HG03439 (cell line): ENCODE measurements around the gene LPAR1.
"Not testable (repeated sequence)": the region's sequence is repeated elsewhere in the genome, so short reads cannot be mapped to it uniquely, and the experiment has no call there.

Experiments
- ATAC-seq: cut with Tn5 transposase; IDR thresholded peaks from one replicate; pipeline ENCODE4 v1.9.1; 2021; ENCODE audit warnings: mild to moderate bottlenecking, moderate library complexity; ENCODE audit not compliant: unreplicated experiment

Gene LPAR1, protein sequence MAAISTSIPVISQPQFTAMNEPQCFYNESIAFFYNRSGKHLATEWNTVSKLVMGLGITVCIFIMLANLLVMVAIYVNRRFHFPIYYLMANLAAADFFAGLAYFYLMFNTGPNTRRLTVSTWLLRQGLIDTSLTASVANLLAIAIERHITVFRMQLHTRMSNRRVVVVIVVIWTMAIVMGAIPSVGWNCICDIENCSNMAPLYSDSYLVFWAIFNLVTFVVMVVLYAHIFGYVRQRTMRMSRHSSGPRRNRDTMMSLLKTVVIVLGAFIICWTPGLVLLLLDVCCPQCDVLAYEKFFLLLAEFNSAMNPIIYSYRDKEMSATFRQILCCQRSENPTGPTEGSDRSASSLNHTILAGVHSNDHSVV

DNA sequence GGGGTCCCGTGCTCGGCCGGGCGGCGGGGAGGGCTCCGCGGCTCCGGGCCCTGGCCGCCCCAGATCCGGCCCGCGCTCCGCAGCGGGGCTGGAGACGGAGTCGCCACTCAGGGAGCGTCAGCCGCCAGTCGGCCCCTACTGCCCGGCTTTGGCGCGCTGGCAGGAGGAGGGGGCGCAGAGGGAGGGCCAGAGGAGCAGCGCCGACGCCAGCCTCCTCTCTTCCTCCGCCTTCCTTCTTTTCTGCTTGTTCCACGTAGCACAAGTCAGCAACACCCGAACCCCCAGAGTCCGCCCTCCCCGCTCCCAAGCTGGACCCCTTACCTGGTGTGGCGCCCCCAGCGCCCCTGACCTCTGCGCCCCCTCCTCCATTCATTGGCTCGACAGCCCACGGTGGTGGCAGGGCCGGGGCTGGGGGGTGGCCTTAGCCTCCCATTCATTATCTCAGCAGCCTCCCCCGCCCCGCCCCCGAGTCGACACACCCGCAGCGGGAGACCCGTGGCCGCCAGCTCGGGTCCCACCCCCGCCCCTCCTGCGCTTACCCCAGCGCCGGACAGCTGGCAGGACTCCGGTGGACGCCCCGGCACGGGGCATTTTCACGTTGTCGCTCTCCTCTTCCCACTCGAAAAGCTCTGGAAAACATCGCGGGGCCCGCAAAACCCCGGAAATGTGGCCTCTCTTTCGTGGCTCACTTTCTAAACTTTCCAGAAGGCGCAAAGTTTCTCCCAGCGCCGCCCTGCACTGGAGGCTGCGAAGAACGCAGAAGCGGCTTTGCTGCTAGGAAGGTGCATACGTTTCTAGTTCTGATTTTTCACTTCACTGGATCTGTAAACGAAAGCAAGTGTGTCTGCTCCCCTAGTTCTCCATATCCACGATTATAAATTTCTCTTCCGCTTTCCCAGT, at the start of gene LPAR1:
Gene LPAR1 (minus strand): TSS at position 140 of the 900 bp plus-strand sequence. CDS start 66,353 bp downstream, outside the sequence.
- peak; percentile 17 for ATAC-seq

DNA sequence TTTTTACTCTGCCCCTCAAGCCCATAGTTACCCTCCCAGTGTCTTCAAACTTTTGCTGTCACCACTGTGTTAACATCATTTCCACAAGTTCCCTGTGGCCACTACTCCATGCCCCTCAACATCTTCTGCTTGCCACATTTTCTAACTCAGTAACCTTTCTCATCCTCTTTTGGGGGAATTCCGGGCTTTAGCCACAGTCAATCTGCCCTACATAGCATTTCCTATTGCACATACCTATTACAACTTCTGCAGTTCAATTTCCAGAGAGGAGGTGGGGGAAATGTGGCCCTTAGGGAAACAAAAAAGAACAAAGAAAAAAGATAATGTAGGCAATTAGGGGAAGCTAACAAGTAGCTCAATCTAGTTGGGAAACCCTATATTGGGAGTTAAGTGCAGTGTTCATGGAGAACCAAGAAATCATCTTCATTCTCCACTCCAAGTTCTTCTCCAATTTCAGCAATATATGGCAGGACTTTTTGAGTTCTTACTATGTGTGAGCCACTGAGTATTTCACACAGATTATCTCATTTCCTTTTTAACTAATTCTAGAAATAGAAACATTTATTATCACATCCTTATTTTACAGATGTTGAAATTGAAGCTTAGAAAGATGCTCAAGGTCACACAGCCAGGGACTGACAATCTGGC, 40.2 kb upstream of the LPAR1 start:
- ATAC-seq: no peak

DNA sequence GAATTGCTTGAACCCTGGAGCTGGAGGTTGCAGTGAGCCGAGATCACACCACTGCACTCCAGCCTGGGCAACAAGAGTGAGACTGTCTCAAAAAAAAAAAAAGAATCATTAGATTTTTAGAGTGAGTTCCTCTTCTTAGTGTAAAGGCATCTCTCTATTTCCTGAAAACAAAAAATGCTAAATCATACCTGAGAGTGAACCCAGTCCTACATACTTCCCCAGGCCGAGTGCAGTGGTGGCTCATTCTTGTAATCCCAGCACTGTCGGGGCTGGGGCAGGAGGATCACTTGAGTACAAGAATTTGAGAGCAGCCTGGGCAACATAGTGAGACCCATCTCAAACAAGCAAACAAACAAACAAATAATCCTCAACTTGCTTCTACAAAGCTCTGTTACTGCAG, 38.2 kb upstream of the LPAR1 start:
- no peak for ATAC-seq

DNA sequence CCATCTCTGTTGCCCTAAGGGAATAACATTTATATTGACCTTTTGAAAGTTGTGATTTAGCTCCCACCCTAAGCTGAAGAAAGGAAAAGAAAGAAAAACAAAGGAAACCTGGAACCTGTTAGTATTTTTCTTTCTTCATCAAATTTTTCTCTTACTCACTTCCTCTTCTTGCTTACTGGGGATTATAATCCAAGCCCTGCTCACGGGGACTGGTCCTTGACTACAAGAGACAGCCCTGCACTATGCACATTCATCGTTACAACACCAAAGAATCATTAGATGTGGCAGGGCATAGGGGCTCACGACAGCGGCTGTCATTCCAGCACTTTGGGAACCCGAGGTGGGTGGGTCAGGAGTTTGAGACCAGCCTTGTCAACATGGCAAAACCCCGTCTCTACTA, 37.8 kb upstream of the LPAR1 start:
- ATAC-seq: no peak

DNA sequence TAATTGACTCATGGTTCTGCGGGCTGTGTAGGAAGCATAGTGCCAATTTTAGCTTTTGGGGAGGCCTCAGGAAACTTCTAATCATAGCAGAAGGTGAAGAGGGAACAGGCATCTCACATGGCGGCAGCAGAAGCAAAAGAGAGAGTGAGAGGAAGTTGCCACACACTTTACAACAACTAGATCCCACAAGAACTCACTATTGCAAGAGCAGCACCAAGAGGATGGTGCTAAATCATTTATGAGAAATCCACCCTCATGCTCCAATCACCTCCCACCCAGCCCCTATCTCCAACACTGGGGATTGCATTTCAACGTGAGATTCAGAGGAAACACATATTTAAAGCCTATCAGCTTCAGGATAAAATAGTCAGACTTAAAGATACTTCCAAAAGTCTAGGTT, 36.1 kb upstream of the LPAR1 start:
- ATAC-seq: no peak

DNA sequence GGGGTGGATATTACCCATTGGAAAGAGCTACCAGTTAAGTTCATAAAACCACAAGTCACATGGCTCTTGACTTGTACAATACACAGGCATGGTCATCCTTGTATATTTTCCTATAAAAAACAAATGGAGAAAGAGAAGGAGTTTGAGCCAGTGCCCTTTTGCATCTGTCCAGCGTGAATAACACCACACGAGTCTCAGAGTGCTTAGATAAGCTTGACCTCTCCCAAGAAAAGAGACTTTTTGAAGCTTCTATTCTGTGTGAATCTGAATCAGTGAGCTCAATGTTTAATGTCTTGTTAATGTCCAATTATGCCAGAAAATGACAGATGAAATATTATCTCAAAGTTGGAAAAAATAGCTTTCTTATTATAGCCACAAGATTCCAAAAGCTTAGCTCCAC, 30.9 kb upstream of the LPAR1 start:
- no peak for ATAC-seq

DNA sequence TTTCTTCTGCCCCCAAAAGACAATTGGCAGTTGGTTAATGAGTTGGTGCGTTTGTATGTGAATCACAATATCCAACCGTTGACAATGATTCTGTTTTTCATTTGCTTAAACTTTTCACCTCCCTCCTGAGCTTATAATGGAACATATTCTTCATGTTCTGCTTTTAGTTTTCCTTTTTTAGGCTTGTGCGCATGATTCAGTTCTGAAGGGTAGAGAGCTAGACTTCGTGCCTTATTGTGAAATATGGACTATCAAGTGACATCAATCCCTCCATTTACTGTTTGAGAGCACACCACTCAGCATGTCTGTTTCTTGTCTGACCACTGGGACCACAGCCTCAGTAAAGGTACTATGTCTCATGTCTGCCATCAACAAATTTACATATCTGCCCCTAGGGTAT, 30.5 kb upstream of the LPAR1 start:
- no peak for ATAC-seq

DNA sequence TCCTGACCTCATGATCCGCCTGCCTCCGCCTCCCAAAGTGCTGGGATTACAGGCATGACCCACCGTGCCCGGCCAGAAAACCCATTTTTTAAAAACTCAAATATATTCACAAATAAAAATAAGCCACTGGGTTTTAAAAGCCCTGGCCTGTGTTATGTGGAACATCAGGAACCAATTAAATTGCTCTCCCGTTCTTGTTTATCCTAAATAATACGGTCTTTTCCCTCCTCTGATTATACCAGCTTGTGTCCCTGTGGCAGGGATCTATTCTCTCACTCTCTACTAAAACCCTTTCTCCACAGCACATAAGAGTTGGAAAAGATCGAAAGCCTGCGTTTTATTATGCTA, 30.1 kb upstream of the LPAR1 start:
- no peak for ATAC-seq

DNA sequence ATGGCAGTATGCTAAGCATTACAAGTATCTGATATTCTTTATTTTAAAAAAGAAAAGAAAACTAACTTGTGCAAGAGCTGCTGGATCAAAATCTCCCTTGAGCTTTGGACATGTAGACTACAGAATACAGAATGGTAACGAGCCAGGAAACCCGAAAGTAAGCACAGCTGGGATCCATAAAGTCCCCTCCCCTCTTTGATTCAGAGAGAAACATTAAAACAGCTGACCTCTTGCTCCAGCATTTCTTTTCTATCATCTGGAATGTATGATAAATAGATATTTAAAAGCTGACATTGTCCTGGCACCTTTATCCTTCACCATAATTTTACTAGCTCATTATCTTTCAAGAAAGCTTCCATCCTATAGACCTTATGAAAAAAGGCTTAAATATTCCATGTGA, 28.2 kb upstream of the LPAR1 start:
- ATAC-seq: no peak

DNA sequence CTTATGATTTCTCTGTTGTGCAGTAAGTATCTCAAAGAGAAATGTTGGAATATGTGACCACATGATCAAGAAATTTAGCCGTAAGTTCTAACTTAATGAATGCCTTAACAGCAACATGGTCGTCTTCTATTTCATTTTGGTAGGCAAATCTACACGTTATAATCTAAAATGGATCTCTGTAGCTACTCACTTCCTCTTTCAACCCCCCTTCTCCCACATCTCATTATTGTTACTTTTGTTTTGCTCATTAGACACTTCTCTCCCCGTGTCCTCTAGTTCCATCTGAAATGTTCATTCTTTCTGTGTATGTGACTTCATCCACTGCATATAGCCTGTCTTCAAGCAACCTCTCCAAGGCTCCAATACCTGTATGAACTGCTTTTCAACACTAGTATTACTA, 27.1 kb upstream of the LPAR1 start:
- ATAC-seq: no peak

DNA sequence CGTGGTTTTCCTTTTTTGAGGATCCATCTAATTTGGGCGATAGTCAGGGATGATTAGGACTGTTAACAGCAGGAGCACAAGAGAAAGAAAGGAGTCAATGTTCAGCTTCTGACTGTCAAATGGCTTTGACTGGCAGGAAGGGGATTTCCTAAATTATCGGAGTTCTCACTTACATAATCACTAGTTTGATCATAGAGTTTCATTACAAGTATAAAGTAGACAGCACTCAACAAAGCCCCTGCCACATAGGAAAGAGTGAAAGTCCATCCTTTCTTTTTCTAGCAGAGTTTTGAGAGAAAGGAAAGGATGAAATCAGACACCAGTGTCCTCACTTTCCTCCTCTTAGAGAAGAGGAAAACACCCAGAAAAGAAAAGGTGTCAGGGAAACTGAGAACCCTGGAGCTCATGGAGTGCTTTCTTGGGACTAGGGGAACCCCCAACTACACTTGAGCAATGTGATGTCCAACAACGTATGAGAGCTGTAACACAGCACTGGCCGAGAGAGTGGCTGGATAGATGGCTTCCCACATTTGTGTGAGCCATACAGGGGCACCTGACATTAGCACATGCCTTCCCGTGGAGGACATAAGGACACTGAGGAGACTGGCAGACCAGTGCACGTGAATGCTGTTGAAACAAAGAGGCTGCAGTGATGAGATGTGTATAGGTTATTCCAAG, 26.0 kb upstream of the LPAR1 start:
- peak; percentile 48 for ATAC-seq

DNA sequence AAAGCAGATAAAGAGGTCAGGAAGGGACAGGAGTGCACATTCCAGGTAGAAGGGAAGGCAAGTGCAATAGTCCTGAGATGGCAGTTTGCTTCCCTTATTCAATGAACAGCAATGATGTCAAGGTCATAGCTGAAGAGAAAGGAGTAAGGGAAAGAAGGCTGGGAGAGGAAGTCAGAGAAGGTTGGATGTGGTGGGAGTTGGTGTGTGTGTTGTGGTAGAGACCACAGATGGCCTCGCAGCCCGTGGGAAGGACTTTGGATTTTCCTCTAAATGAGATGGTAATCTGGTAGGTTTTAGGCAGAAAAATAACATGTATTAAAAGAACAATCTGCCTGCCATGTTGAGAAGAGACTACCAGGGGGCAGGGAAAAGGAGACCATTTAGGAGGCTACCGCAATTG, 25.1 kb upstream of the LPAR1 start:
- ATAC-seq: no peak

DNA sequence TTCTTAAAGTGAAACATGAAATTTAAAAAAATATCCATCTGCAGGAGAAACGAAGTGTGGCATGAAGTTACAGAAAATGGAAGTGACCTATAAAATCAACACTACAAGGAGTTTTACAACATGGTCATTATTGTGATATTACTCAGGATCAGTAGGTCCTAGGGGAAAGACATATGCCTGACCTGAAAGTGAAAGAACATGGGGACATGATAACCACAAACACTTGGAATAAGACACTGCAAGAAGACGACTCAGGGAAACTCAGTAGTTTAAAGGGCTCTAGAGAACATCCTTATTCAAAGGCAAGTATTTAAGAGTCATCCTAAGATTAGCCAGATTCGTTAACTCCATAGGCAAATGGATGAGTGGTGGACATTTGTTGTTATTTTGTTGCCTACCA, 19.9 kb upstream of the LPAR1 start:
- no peak for ATAC-seq

DNA sequence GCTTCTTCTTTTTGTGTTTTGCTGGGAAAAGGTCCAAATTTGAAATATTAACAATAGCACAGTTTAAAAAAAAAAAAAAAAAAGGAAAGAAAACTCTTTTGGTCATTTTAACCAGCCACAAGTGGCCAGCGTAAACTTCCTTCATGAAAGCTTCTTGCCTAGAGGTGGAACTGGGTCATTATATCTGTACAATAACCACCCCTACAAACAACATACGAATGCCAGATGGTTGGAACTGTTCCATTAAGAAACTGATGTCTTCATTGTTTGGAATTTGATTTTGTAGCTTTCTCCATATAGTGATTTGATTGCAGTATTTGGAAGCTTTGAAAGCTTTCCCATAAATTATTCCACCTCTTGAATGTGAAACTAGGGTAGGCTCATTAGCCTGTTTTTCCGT, 18.3 kb upstream of the LPAR1 start:
- ATAC-seq: no peak

DNA sequence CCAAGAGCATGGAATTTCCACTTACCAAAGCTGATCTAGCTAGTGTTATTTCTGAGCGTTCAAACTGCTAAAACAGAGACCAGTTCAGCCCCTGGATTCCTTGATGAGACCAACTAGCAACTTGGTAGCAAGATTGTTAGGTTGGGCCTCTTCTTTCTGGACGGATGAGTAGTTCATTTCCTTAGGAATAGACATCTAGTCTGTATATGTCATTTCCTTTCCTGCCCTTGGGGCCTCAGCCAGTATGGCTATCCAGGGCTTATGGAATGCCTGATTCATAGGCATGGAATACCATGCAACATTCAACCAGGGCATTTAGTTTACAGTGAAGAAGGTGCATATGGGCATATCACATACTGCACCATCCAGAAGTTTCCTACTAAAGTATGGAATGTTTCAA, 14.5 kb upstream of the LPAR1 start:
- no peak for ATAC-seq

DNA sequence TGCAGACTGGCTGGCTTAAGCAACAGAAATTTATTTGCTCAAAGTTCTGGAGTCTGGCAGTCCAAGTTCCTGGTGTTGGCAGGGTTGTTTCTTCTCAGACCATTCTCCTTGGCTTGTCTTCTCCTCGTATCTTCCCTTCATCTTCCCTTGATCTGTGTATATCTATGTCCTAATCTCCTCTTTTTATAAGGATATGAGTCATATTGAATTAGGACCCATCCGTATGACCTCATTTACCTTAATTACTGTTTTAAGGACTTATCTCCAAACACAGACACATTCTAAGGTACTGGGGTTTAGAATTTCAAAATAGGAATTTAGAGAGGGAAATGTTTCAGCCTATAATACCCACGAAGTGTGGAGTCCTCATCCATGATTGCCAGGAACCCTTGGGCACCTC, 13.1 kb upstream of the LPAR1 start:
- ATAC-seq: no peak

DNA sequence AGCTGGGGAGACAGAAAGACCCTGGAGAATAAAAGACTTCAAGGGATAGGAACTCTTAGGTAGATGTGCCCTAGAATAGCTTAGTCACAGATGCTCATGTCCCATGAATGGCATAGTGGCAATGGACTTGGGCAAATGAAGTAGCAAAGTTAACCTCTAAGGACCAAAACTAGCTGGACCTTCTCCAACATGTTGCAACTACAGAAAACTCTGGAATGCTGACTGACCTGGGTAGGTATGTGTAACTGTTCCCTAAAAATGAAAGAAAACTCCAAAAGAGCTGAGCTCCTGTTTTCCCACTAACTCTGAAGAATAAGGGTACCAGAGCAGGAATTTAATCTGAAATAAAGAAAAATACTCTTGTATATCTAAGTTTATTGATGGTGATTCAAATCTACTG, 12.5 kb upstream of the LPAR1 start:
- no peak for ATAC-seq

DNA sequence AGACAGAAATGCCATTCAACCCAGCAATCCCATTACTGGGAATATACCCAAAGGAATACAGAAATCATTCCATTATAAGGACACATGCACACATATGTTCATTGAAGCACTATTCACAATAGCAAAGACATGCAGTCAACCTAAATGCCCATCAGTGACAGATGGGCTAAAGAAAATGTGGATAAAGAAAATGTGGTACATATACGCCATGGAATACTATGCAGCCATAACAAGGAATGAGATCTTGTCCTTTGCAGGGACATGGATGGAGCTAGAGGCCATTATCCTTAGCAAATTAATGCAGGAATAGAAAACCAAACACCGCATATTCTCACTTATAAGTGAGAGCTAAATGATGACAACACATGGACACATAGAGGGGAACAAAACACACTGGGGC, 9.0 kb upstream of the LPAR1 start:
- not testable (repeated sequence) for ATAC-seq

DNA sequence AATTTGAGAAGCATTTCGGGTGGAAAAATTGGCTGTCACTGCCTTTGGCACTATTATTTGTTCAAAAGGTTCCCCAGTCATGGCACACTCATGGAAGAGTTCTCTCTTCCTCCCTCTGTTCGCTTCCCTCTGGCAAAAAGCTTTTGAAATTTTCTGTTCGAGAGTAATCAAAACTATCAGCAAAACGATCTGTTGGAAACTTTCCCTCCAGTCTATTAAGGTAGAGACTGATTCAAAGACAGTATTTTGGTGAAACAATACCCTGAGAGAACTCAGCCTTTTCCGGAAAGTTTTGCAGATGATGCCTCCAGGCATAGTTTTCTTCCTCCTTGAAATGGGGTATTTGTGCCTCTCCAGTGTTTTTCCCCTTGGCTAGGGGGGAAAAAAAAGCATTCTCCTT, 3.6 kb upstream of the LPAR1 start:
- ATAC-seq: no peak

DNA sequence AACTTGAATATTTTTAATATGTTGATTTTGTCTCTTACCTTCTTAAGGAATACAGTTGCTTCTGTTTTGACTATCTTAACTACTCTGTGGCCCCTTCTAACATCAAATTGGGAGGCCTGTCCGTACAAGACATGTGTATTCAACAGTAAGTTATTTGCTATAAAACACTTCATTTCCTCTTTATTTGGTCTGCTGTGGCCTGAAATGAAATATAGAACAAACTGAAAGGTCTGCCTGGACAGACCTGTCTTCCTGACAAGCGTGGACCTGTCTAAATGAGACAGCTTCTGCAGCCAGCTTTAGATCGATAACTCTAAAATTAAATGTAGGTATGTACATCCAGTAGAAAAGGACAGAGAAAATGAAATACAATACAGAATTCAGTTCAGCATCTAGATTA, 2.2 kb upstream of the LPAR1 start:
- no peak for ATAC-seq

DNA sequence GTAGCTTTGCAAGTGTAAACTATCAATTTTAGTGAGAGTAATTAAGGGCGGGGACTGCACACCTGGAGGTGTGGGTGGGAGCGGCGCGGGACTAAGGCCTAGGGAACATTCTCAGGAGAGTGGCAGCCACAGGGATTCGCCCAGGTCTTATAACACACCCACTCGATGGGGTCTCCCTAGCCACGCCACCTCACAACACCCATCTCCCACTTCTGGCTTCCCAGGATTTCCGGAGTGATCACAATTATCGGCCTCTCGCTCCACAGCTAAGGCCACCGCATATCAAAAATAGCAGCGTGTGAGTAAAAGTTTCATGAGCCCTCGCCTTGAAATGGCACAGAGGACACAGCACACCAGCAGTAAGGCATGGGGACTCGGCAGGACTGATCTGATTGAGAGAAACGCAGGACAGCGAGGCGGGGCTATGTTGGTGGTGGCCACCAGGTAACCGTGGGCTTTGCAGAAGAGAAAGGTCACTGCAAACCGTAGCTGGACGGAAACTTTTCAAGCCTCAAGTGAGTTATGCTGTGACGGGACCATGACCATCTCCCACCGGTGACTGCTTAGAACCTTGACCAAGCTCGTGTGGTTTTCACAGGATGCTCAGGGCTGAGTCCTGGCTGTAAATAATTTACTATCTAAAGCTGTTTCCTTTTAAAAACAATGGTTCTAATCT, 1.1 kb upstream of the LPAR1 start:
- no peak for ATAC-seq
